ENCODE results near the gene GBA2. TPM values are rescaled to one million over a fixed set of nuclear protein-coding genes. Genes with fewer than 3 reads are reported as not detected.

Gene GBA2
- 100 to 1,000 TPM in 2 of 4 donors, 10 to 100 TPM in 2; 97.9 to 118 (median 103) TPM for polyA plus RNA-seq (ENCODE audit: insufficient read length in 4 of 4)

- no peak for DNase-seq (ENCODE audit: low read depth in 4 of 4, low spot score in 3 of 4)
These were observed at the start of gene GBA2, which contains the start of gene RGP1 for GRCh38 chr9:35748858-35749514. Gene GBA2, minus strand, starts transcription at chr9:35749228. Its CDS starts 524 bp downstream, at chr9:35748704. Gene RGP1, plus strand, starts transcription at chr9:35749287. Its CDS starts 469 bp downstream, at chr9:35749756.

- no peak for DNase-seq (ENCODE audit: low read depth in 4 of 4, low spot score in 3 of 4)
These were observed 48.5 kb upstream of the GBA2 start for GRCh38 chr9:35797311-35798109.

- no peak for DNase-seq (ENCODE audit: low read depth in 4 of 4, low spot score in 3 of 4)
These were observed 46.7 kb upstream of the GBA2 start for GRCh38 chr9:35795695-35796094.

GRCh38 chr9:35793461-35793860 lies 44.4 kb upstream of the GBA2 start:
- DNase-seq (ENCODE audit: low read depth in 4 of 4, low spot score in 3 of 4) = no peak

GRCh38 chr9:35792826-35793225 lies 43.8 kb upstream of the GBA2 start:
- no peak for DNase-seq (ENCODE audit: low read depth in 4 of 4, low spot score in 3 of 4)

DNA sequence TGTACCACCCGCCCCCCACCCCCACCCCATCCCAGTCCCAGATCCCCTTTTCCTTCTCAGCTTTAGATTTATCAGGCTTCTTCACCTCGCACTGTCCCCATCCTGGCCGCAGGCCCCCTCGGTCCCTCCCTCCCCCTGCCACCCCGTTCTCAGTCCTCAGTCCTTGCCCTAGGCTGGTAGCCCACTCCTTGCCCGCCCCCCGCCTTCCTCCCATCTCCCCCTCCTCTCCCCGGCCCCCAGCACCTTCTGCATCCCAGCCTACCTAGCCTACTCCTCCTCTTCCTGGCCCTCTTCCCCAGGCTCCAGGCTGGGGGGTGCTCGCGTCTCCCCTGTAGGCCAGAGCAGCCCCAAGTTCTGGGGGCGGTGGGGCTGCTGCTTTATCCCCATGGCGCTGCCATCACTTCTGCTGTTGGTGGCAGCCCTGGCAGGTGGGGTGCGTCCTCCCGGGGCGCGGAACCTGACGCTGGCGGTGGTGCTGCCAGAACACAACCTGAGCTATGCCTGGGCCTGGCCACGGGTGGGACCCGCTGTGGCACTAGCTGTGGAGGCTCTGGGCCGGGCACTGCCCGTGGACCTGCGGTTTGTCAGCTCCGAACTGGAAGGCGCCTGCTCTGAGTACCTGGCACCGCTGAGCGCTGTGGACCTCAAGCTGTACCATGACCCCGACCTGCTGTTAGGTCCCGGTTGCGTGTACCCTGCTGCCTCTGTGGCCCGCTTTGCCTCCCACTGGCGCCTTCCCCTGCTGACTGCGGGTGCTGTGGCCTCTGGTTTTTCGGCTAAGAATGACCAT lies 43.2 kb upstream of the GBA2 start:
- no peak for DNase-seq (ENCODE audit: low read depth in 4 of 4, low spot score in 3 of 4)

- DNase-seq (ENCODE audit: low read depth in 4 of 4, low spot score in 3 of 4) = peak in 1 of 4 donors; percentile 16
These were observed 42.4 kb upstream of the GBA2 start, which contains the start of gene NPR2 for GRCh38 chr9:35791297-35791921. Gene NPR2, plus strand, starts transcription at chr9:35791591. Its CDS starts 818 bp downstream, at chr9:35792409.

GRCh38 chr9:35790385-35791296 lies 41.6 kb upstream of the GBA2 start:
- DNase-seq (ENCODE audit: low read depth in 4 of 4, low spot score in 3 of 4) = peak; percentile 65 to 78 (median 75)

DNA sequence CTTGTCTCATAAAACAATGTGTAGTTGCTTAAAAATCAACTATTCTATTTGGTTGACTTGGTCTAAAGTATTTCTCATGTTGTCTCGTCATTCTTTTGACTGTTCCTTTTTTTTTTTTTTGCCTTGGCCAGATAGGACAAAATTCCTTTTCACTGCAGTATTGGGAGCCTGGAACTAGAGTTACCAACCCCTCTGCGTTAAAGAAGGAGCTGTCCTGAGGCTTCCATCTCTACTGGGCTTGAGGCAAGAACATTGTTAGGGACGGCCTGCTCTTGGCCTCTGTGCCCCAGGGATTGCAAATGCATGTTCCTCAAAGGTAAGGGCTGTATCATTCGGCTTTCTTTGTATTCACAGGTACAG lies 41.0 kb upstream of the GBA2 start:
- no peak for DNase-seq (ENCODE audit: low read depth in 4 of 4, low spot score in 3 of 4)

DNA sequence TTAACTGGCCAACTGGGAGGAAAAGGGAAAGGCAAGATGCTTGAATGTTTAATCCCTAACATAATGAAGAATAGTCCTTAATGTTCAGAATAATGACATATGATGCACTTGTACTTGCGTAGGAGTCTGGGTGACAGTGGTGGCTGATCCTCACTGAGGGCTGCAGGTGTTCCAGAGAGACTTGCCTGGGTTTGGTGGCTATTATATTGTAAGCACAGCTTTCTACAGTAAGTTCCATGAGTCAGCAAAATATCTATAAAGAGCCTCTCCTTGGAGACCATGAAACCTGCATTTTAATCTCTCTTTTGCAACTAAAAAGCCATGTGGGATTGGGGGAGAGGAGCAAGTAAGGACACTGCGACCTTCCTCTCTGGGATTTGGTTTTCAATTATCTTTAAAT lies 40.5 kb upstream of the GBA2 start:
- no peak for DNase-seq (ENCODE audit: low read depth in 4 of 4, low spot score in 3 of 4)

DNA sequence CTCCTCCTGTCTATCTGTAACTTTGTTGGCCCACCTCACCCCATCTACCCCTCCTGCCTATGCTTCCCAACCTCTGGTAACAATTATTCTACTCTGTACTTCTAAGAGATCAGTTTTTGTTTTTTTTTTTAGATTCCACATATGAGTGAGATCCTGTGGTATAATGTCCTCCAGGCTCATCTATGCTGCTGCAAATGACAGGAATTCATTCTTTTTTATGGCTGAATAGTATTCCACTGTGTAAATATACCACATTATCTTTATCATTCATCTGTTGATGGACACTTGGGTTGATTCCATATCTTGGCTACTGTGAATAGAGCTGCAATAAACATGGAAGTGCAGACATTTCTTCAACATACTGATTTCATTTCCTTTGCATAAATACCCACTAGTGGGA lies 34.4 kb upstream of the GBA2 start:
- no peak for DNase-seq (ENCODE audit: low read depth in 4 of 4, low spot score in 3 of 4)

GRCh38 chr9:35781066-35781465 lies 32.0 kb upstream of the GBA2 start:
- DNase-seq (ENCODE audit: low read depth in 4 of 4, low spot score in 3 of 4) = no peak

GRCh38 chr9:35778496-35778895 lies 29.5 kb upstream of the GBA2 start:
- DNase-seq (ENCODE audit: low read depth in 4 of 4, low spot score in 3 of 4) = no peak

GRCh38 chr9:35776018-35776417 lies 27.0 kb upstream of the GBA2 start:
- no peak for DNase-seq (ENCODE audit: low read depth in 4 of 4, low spot score in 3 of 4)

DNA sequence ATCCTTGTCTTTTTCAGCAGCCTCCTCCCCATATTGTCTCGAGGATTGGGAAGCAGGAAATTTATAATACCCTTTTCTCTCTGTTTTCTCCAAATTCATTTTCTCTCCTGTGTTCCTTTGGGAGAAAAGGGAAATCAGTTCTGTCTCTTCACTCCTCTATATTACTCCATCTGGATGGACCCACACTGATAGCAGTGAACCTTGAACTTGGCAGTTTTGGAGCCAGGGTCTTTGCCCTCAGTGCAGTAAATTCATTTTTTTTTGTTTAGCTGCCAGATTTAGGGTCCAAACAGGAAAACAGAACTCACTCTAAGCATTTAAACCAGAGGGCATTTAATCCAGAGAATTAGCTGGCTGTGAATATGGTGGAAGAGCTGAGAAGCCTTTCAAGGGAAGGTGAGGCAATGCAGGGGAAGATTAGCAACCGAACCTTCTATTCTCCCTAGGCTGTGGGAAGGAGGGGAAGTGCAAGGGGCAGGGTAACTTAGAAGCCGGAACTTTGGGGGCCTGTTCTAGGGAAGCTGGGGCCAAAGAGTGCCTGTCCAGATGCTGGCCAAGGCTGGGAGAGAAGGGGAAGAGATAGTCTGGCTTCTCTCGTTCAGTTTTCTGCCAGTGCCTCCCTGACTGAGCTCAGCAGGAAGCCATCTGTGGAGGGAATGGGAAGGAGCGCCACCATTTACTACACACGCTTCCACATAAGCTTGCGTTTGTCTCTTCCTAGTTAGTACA lies 26.0 kb upstream of the GBA2 start:
- no peak for DNase-seq (ENCODE audit: low read depth in 4 of 4, low spot score in 3 of 4)

DNA sequence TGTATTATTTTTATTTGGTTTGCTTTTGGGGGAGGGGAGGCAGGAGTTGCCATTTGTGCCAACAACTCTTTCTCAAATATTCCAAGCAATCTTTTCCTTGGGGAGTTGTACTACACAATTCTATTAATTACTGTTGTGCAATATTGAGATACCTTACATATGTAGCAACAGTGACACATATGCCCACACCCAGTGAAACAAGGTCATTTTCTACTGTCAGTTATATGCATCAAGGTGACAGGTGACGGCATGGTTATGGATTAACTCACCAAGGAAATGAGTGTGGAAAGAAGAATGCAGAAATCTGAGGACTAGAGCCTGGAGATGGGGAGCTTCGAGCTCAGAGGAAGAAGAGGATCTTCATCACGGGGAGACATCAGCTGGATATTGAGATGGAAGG lies 22.9 kb upstream of the GBA2 start:
- no peak for DNase-seq (ENCODE audit: low read depth in 4 of 4, low spot score in 3 of 4)

DNA sequence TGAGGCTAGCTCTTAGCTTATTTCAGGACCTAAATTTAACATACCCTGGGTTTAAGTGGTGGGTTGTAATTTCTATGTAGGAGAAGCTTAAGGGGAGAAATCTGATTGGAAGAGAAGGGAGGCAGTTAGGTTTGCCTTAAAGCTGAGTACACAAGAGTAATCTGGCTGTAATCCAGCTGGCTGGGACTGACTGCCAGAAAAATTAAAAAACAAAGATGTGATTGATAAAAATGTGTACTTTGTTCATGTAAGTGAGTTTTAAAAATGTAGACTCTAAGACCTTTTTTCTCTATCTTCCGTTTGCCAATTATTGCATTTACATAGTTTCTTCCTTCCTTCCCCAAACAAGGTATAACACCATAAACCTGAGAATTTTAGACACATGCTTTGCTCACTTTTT lies 22.5 kb upstream of the GBA2 start:
- no peak for DNase-seq (ENCODE audit: low read depth in 4 of 4, low spot score in 3 of 4)

DNA sequence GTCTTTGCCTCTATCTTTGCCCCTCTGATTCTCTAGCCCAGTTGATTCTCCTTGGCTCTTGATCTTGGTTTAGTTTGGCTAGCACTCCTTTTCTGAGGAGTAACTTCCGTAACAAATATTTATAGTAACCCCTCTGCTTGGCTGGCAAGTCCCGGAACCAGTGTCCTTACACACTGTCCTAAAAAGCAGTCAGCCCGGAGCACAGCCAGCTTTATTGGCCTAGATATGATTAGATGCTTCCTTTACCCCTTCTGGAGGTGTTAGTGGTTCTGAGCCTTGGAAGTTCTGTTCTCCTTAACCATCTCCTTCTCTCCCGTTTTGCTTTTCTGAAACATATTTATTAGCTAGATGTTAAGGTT lies 22.0 kb upstream of the GBA2 start:
- DNase-seq (ENCODE audit: low read depth in 4 of 4, low spot score in 3 of 4) = no peak

GRCh38 chr9:35769763-35770162 lies 20.7 kb upstream of the GBA2 start:
- no peak for DNase-seq (ENCODE audit: low read depth in 4 of 4, low spot score in 3 of 4)
